Mammary epithelial cell (primary cell): ENCODE data around the gene DEXI.

Source experiments
- EZH2 ChIP-seq: IDR thresholded peaks from 2 replicates; pipeline ENCODE4 v1.6.1; 2012; ENCODE audit warnings: low read length, inconsistent platforms, borderline replicate concordance
- TF ChIP-seq, protein P1 (sequence below), 2 donors: IDR thresholded peaks in 1 of 2; conservative IDR thresholded peaks in 1 of 2; 2 replicates each; pipeline ENCODE4 v1.5.1; 2011 to 2012; ENCODE audit warnings: inconsistent platforms in 2 of 2, low read length in 2 of 2, mild to moderate bottlenecking in 2 of 2, control low read depth in 1 of 2, low read depth in 1 of 2; ENCODE audit not compliant: insufficient read depth in 1 of 2; ENCODE audit errors: extremely low read depth in 1 of 2

DNA sequence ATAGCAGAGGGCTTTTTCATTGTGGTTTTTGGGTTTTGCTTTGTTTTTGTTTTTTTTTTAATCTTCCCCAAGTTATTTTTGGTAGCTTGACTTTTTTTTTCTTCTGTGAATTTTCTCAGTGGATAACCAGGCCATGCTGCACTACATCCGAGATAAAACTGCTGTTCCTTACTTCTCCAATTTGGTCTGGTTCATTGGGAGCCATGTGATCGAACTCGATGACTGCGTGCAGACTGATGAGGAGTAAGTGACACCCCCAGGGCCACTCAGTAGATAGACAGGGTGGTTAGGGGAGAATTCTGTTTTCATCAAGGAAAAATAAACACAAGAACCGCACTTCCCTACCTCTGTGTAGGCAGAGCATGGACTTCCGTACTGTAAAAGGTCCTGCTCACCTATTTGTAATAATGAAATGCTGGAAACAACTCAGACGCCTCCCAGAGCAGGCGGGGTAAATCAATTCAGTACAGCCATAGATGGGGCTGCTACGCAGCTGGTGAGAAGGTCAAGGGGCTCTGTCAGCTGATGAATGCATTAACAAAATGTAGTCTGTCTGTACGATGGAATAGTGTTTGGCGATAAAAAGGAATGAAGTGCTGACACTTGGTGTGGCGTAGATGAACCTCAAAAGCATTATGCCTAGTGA is 30.7 kb upstream of the DEXI start:
- TF ChIP-seq, protein P1, sequence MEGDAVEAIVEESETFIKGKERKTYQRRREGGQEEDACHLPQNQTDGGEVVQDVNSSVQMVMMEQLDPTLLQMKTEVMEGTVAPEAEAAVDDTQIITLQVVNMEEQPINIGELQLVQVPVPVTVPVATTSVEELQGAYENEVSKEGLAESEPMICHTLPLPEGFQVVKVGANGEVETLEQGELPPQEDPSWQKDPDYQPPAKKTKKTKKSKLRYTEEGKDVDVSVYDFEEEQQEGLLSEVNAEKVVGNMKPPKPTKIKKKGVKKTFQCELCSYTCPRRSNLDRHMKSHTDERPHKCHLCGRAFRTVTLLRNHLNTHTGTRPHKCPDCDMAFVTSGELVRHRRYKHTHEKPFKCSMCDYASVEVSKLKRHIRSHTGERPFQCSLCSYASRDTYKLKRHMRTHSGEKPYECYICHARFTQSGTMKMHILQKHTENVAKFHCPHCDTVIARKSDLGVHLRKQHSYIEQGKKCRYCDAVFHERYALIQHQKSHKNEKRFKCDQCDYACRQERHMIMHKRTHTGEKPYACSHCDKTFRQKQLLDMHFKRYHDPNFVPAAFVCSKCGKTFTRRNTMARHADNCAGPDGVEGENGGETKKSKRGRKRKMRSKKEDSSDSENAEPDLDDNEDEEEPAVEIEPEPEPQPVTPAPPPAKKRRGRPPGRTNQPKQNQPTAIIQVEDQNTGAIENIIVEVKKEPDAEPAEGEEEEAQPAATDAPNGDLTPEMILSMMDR (conservative IDR thresholded peaks at IDR 0.05 in 1 of 2, IDR thresholded peaks at IDR 0.05 in 1 of 2; ENCODE audit: extremely low read depth in 1 of 2, insufficient read depth in 1 of 2, low read depth in 1 of 2, low read length in 2 of 2), result no peak
- TF ChIP-seq EZH2, result no peak
